HG03460 (cell line): ENCODE results near the gene ZNF653.
"Not testable (repeated sequence)": the region's sequence is repeated elsewhere in the genome, so short reads cannot be mapped to it uniquely, and the experiment has no call there.

Experiments
- ATAC-seq: cut with Tn5 transposase; IDR thresholded peaks from one replicate; pipeline ENCODE4 v1.9.1; 2021; ENCODE audit not compliant: unreplicated experiment

The ZNF653 gene

DNA sequence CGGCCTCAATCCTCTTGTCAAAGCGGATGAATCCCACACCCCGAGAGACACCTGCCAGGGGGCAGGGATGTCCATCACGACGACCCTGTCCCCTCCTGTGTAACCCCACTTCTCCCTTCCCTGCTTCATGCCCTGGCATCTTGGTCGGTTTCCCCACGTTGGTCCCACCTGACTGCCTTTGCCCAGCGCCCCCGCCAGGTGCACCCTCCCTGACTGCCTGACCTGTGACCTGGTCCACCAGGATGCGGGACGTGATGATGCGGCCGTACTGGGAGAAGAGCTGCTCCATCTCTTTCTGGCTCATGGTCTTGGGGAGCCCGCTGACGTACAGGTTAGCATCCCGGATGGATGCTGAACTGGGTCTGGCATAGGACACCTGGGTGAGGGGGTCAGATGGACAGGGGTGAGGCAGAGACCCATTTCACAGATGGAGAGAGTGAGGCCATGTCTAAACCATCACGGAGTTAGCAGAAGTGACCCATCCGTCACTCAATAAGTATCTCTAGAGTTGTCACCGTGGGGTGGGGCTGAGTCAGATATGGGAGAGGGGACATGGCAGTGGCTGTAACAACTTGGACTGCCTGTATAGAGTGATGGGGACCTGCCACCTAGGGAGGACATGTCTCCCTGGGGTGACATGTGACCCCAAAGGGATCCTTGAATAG, 47.3 kb downstream of the ZNF653 start:
- ATAC-seq: no peak

DNA sequence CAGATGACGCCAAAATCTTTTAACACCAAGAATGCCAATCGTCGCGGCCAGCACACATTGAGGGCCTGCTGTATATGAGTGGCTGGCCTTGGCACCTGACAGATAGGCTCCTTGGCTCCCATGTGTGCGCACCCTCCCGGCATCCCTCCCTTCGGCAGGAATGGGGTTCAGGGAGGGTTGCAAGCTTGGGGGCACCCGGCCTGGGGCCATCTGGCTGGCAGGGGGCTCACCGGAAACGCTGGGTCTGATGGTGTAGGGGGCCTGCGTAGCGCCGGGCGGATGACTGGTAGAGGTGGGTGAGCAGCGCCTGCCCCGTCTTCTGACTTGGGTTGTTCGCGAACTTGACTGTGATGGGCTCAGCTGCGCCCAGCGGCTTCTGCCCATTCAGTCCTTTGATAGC, 47.8 kb downstream of the ZNF653 start:
- no peak for ATAC-seq

DNA sequence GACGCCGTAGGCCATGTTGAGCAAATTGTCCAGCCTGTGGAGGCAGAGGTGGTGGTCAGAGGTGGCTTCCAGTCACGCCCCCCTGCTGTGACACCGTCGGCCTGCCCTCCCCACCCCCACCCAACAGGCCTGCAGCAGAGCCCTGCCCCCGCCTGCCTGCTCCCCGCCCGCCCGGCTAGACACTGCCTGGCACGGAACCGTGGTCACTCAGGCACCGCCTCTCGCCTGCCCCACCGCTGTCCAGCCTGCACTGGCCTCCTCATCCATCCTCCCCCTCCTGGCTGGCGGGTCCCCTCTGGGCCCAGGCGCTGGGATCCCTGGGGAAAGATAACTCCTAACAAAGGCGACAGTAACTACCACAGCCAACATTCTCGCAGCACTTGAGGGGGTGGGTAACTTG, 48.5 kb downstream of the ZNF653 start:
- no peak for ATAC-seq

DNA sequence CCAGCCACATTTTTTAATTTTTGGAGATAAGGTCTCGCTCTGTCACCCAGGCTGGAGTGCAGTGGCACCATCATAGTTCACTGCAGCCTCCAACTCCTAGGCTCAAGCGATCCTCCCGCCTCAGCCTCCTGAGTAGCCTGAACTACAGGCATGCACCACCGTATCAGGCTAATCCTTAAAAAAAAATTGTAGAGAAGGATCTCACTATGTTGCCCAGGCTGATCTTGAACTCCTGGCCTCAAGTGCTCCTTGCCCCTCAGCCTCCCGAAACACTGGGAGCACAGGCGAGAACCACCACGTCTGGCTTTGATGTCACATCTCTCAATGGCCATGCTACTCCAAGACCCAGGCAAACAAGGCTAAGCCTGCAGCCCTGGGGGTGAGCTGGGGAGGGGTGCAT, 49.0 kb downstream of the ZNF653 start:
- no peak for ATAC-seq

DNA sequence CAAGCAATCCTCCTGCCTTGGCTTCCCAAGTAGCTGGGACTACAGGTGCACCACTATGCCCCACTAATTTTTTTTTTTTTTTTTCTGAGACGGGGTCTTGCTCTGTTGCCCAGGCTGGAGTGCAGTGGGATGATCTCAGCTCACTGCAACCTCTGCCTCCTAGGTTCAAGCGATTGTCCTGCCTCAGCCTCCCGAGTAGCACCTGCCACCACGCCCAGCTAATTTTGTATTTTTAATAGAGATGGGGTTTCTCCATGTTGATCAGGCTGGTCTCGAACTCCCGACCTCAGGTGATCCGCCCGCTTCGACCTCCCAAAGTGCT, 50.4 kb downstream of the ZNF653 start:
- ATAC-seq: not testable (repeated sequence)

DNA sequence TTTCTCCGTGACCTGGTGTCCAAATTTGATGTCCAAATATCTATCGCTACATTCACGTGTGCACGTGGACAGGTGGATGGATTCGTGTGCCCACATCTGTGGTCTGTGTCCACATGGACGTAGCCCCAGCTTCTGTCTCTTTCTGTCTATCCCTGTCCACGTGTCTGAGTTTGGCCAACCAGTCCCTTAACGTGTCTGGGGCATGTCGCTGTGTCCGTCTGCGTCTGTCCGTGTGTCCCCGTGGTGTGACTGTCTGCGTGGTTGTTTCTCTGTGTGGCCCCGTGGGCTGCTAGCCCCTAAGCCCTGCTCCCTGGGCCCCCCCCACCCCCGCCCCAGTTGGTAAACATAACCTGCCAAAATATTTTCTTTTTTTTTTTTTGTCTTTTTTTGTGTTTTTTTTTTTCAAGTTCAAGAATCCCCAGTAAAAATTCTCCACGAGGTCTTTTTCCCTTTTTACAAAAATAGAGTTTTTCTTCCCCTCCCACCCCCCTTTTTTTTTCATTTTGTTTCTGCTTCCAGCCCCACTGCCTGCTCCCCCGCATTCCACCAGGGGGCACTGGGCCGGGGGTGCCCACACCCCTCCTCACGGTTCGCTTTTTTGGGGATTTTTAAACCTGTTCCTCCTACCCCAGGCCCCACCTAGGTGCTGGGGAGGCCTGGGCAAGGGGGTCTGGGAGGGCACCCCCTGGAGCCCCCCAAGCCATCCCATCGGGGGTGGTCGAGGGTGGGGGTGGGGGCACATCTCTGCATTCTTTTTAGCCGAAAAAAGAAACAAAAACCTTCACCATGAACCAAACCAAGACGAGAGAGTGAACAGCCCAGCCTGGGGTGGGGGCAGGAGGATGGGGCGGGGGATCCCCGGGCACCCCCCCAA, 51.9 kb downstream of the ZNF653 start:
- ATAC-seq: no peak

DNA sequence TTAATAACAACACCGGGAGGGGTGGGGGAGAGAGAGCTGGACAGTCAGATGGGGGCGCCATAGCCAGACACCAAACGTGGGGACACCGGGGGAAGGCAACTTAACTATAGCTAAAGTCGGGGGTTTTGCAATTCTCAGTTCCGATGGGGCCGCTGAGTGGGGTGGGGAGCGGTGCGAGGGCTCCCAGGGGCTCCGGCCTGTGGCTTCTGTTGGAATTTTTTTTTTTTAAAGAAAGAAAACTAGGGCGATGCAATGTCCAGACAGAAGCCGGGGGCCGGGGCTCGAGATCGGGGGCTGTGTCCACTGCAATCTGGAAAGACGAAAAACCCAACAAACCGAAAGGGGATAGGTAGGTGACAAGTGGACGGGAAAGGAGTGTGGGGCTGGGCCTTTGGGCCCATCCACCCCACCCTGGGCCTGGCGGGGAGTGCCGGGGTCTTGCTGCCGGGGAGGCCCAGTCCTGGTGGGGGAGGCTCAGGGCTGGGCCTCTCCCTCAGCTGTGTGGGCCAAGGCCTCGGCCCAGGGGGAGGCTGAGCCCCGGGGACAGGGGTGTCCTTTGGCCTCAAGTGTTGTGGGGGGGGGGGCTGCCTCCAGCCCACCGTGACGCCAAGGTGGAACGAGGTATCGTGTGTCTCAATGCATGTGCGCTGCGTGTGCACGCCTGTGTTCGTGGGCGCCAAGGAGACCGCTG, 52.9 kb downstream of the ZNF653 start:
- no peak for ATAC-seq

DNA sequence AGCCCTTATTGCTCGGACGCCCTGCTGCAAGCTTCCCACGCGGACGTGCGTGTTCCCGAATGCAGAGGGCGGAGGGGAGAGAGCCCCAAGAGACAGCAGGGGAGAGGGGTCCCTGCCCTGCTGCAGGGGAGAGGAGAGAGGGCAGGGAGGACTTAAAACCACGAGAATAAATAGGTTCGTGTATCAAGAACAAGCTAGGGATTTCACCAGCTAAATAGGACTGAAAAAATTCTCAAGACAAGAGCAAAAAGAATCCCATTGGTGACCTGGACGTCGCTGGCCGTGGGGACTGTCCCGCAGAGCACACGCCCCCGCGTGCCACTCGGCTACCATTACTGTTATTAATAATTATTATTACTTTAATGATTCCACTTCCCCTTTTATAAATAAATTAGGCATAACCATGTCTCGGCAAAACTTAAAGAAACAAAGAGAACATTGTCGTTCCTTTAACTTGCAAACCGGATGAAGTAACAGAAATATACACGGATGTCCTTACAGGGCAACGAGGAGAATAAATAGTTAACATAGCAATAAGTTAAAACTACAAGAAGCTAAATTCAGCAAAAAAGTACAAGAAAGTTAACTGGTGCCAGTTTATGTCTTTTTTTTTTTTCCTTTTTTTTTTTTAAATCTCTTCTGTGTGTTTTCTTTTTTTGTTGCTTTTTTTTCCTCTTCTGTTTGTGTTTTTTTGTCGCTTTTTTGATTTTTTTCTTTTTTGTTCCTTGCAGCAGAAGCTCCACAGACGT, 53.6 kb downstream of the ZNF653 start:
- ATAC-seq: no peak

DNA sequence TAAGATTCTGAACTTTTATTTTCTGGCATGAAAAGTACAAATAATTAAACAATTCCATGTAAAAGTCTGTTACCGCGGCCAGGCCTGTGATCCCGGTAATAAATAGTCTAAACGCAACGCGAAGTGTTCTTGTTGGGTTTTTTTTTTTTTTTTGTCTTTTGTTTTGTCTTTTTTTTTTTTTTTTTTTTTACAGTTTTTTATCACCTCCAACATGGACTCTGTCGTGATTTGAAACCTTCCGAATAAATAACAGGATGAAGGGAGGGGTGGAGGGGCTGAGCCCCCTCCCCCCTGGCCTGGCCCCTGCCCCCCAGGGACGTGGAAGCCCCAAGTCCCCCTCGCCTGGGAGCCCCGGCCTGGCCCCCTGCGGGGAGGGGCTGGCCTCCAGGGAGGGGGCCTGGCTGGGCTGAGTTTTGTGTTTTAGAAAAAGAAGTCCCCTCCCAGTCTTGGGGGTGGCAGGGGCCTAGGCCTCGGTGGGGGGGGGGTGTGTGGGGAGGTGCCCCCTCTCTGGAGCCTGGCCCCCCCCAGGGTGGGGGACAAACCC, 54.2 kb downstream of the ZNF653 start:
- ATAC-seq: no peak

DNA sequence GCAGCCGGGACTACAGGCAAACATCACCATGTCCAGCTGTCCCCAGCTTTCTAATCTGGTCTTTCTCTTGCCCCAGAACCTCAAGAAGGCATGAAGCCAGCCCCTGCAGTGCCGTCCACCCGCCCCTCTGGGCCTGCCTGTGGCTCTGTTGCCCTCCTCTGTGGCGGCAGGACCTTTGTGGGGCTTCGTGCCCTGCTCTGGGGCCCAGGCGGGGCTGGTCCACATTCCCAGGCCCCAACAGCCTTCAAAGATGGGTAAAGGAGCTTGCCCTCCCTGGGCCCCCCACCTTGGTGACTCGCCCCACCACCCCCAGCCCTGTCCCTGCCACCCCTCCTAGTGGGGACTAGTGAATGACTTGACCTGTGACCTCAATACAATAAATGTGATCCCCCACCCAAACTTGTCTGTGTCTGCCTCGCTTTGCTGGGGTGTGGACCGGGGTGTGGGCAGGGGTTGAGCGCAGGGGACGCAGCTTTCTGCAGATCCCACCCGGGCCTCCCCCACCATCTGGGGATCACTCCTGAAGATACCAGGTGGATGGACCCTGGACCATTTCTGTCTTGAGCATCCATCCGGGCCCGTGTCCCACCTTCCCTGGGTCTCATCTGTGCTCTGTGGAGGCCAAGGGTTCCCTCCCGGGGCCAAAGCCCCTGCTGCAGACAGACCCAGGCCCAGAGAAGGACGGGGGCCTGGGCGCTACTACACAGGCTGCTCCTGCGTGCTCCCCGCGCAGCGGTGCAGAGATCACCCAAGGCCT, 54.9 kb downstream of the ZNF653 start:
- ATAC-seq: no peak

DNA sequence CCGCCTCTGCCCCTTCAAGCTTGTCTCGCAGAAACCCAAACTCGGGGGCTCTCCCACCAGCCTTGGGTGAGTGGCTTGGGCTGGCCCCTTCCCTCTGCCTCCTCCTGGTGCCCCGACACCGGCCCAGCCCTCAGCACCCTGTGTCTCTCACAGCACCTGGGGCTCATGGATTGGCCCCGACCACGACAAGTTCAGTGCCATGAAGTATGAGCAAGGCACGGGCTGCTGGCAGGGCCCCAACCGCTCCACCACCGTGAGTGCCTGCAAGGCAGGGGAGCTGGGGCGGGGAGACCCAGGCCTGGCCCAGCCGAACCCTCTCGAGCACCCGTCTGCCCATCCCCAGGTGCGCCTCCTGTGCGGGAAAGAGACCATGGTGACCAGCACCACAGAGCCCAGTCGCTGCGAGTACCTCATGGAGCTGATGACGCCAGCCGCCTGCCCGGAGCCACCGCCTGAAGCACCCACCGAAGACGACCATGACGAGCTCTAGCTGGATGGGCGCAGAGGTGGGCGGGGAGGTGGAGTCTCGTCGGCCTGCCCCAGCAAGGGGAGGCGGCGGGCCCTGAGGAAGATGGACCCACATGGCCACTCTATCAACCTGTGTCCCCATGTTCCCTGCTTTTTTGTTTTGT, 56.6 kb downstream of the ZNF653 start:
- no peak for ATAC-seq

DNA sequence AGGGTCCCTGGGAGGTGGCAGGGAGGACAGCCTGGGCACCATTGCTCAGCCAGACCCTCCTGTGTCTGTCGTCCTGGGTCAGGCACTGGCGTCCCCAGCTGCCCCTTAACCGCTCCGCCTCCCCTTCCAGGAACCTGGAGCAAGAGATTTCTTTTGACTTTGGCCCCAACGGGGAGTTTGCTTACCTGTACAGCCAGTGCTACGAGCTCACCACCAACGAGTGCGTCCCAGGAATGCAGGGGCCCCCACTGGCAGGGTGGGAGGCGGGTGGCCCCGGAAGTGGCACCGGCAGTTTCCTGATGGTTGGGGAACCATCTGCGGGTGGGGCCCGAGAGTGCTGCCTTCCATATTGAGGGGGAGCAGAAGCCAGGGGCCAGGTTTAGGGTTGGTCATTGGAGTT, 57.2 kb downstream of the ZNF653 start:
- no peak for ATAC-seq

DNA sequence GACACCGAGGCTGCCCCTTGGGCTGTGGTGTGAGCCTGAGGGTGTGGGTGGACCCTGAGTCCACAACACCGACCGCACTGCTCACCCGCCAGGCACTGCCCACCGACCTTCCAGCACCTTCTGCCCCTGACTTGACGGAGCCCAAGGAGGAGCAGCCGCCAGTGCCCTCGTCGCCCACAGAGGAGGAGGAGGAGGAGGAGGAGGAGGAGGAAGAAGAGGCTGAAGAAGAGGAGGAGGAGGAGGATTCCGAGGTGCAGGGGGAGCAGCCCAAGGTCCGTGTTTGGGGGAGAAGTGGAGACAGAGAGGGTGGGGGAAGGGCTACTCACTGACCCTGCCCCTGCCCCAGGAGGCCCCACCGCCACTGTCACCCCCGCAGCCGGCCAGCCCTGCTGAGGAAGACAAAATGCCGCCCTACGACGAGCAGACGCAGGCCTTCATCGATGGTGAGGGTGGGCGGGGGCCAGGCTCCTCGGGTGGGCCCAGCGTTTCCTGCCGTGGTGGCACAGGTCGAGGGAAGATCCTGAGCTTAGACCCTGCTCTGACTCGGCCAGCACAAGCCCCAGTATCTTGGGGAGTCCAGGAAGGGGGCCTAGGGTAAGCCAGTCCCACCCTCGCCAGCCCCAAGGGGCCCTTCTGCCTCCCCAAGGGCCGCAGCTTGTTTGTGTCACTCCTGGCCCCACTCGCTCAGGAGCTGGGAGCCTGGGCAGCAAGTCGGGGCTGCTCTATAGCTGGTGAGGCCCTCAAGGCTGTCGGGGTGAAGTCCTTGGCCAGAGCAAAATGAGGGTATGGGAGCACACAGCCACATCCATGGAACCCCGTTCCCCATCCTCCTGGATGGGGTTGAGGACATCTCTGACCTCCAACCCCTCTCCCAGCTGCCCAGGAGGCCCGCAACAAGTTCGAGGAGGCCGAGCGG, 58.0 kb downstream of the ZNF653 start:
- no peak for ATAC-seq

DNA sequence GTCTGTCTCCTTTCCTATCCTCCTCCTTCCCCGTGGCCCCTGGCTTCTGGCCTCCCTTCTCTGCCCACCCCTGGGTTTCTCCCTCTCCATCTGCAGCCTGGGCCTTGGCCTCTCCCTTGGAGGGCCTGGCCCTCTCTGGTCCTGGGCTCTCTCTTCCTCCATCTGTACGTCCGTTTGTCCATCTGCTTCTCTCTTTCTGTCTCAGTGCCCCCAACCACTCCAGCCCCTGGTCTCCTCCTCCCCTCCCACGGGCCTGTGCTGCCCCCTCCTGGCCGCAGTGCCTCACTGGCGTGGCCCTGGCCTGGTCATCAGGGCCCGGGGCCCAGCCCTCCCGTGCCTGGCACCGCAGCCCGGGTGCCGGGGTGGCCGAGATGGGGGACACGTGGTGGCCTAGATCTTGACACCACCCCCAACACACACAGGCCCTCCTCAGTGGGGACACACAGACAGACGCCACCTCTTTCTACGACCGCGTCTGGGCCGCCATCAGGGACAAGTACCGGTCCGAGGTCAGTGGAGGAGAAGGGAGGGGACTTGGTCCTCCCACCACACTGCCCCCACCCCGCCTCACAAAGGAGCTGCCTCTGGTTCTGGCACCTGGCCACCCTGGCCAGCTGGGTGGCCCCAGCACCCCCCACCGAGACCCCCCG, 58.9 kb downstream of the ZNF653 start:
- ATAC-seq: no peak

DNA sequence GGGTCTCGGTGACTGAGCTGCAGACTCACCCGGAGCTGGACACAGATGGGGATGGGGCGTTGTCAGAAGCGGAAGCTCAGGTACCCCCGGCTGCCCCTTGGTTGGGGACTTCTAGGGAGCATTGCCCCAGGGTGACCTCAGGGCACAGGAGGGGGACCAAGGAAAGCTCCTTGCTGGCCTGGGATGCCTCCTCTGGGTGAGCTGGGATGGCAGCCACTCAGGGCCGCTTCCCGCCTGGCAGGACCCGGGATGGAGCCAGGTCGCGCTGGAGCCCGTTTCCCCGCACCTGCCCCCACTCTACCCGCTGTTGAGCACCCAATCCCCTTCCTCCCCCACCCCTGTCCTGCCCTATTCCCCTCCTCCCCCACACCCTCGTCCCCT, 59.4 kb downstream of the ZNF653 start:
- ATAC-seq: no peak

DNA sequence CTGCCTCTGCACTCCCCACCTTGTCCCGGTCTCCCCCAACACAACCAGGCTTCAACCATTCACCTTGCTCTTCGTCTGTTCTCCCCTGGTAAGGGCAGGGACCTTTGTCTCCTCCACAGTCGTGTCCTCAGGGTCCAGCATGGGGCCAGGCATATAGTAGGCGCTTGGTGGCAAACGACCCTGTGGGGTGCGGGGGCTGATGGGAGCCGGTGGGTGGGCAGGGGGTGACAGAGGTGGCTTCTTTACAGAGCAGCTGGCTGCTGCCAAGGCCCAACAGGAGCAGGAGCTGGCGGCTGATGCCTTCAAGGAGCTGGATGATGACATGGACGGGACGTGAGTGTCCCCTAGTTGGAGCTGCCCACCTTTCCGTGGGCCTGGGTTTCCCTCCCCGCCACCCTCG, 60.5 kb downstream of the ZNF653 start:
- ATAC-seq: no peak

DNA sequence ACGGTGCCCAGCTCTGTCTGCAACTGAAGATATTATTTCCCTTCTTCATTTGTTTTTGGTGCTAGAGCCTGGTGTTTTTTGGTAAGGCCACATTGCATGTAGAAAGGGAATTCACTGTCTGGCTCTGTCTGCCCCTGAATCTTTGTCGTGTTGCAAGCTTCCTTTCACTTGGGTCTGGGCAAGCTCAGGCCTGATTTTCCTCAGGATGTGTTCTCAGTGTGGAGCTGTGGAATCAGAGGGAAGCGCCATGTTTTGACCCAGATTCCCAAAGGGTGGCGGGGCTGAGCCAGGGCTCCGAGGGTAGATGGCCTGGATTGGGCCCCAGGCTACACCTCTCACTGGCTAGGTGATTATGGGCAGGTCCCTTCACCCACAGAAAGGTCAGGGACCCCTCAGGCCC, 61.6 kb downstream of the ZNF653 start:
- no peak for ATAC-seq

DNA sequence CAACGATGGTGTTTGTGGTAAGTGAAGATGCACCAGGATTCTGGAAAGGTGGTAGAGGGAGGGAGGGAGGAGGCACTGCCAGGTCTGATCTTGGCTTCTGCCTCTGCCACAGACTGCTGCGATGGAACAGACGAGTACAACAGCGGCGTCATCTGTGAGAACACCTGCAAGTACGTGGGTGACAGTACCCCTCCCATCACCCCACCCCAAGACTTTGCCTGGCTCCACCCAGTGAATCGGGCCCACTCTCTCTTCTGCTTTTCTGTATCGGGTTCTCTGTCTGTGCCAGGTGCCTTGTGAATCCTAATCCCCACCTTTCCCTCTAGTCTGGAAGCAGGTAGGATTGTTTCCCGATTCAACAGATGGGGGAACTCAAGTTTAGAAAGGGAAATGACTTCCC, 67.7 kb downstream of the ZNF653 start:
- ATAC-seq: no peak
